Keratinocyte (primary cell): ENCODE measurements around the gene PYGB.

ENCODE experiments used
- CTCF ChIP-seq, 3 experiments: IDR thresholded peaks in 1 of 3; conservative IDR thresholded peaks in 1 of 3; optimal IDR thresholded peaks in 1 of 3; 2 replicates in 2 of 3; 3 replicates in 1 of 3; pipeline versions ENCODE3 to v1.5.1; 2011; ENCODE audit warnings: low read length in 3 of 3, mild to moderate bottlenecking in 3 of 3, moderate library complexity in 2 of 3, control low read depth in 1 of 3, inconsistent platforms in 1 of 3; ENCODE audit not compliant: insufficient read depth in 2 of 3; ENCODE audit errors: extremely low read depth in 1 of 3
- EZH2 ChIP-seq: IDR thresholded peaks from one replicate; pipeline ENCODE4 v1.6.1; 2012; ENCODE audit warnings: inconsistent platforms, mild to moderate bottlenecking, low read length, moderate library complexity

GRCh38 chr20:25221592-25222460 is 26.1 kb upstream of the PYGB start:
- TF ChIP-seq CTCF (optimal IDR thresholded peaks at IDR 0.05 in 1 of 3, IDR thresholded peaks at IDR 0.05 in 1 of 3, conservative IDR thresholded peaks at IDR 0.05 in 1 of 3; ENCODE audit: extremely low read depth in 1 of 3, insufficient read depth in 2 of 3, low read length in 3 of 3) (no peak), EZH2 (no peak)
